NCI-H1092 (cell line): ENCODE measurements around the gene CENPP.

ENCODE experiments used
- DNase-seq: peaks from one replicate; lab custom pipeline; 2025; lab: John Stamatoyannopoulos, UW

Gene CENPP

DNA sequence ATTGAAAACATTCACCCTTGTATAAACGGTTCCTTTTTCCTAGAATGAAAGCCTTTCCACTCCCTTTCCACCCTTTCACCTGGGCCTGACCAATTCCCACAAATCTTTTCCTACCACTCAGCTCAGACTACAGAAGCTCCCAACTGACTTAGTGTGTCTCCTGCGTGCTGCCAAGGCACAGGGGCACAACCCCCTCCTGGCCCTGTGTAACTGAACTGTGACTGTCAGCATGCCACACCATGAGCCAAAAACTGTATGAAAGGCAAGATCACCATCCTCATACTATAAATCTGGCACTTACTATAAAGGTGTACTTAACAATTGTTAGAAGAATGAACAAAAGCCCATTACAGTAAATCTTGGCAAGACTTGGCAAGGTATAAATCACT, 12.1 kb upstream of the CENPP start:
- DNase-seq = no peak

DNA sequence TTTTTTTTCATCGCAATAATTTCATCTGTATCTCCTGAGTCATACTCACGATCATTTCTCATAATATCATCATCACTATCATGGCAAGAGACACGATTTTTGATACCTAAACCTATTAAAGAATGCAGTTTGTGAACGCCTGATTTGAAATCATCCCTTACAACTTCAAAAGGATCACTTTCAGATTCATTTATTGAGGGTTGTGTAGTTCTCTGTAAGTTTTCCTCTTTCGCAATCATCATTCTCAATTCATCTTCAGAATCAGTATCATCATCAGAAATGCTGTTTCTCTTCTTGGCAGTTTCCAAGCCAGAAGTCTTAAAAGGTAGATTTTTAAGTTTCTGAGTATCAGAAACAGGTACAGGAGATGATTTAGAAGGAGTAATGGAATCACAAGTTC, 10.3 kb upstream of the CENPP start:
- DNase-seq = no peak

DNA sequence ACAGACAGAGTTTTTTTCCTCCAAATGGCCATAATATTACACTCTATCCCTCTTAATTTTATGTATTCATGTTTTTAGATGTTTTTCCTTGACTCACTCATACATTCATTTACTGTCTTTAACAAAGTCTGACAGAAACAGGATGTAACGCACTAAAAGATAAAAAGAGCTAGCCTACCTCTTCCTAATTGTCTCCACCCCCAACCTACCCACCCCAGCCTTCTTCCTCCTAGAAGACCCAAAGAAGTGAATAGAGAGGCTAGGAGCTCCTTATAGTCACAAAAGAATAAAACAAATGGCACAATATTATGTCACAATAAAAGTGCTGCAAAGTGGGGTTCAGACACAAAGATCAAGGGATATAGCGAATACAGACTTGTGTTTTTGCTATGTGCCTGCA, 1.3 kb upstream of the CENPP start:
- no peak for DNase-seq

DNA sequence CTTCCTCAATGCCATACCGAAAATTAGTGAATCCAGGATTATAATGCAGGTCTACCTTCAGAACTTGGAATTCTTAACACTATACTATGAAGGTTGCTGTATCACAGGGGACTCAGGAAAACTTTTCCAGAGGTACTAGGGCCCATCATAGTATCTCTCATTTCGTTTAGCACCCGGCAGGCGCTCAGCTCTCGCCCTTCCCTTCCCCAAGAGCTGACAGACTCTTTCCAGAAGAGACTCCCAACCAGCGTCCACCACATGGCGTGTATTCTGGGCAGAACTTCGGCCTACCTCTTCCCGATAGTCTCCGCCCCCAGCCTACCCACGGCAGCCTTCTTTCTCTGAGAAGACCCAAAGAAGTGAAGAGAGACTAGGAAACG, 874 bp upstream of the CENPP start:
- DNase-seq = no peak

DNA sequence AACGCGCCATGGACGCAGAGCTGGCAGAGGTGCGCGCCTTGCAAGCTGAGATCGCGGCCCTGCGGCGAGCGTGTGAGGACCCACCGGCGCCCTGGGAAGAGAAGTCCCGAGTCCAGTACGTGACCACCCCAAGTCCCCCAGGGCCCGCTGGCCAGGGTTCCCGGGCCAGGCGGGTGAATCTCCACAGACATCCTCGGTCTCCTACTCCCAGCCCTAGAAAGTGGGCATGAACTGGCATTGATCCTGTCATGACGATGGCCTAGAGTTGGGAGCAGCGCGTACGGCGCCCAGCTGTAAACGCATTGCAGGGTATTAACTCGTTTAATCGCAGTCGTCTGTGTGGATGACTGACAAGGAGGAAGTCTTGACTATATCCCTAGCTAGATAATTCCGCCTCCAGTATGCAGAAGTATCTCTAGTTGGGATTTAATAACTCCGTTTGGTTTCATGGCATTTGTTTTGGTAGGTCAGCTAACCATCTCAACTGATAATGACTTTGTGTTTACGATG, 293 bp downstream of the CENPP start:
- DNase-seq = no peak

DNA sequence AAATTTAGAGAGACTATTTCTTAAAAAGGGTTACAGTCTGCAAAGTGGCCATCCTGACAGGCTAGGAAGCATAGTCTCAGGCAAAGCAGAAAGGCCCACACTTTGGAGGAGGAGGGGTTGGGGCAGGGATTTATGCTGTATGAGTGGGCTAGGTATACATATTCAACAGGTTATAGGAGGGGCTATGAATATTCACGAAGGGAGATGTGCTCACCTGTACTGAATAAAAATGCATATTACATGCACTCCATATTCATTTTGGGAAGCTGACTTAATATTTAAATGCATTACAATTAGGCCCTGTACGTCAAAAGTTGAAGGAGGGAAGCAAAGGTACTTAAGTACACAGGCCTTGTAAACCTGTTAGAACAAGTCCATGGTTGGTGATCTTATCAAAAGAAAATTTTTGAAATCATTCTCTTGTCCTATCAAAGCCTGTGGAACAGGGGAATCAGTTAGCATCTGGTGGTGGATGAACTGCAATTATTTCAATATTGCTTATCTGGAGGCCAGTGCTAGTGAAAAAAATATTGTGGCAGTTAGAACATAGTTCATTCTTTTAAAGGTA, 1.6 kb downstream of the CENPP start:
- no peak for DNase-seq

DNA sequence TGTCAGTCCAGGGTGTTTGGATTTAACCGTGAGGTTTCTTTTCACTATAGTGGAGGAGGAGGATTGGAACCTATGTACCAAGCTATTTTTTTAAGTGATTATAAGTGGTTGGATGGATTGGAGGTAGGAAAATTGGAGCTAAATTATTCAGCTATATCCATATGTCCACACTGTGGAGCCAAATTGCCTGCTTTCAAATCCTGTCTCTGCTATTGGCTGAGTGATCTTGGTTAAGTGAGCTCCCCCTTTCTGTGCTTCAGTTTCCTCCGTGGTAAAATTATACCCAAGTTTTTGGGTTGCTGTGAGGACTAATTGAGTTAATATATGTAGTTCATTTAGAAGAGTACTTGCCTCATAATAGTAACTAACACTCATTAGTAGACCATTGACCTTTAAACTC, 2.5 kb downstream of the CENPP start:
- DNase-seq = no peak

DNA sequence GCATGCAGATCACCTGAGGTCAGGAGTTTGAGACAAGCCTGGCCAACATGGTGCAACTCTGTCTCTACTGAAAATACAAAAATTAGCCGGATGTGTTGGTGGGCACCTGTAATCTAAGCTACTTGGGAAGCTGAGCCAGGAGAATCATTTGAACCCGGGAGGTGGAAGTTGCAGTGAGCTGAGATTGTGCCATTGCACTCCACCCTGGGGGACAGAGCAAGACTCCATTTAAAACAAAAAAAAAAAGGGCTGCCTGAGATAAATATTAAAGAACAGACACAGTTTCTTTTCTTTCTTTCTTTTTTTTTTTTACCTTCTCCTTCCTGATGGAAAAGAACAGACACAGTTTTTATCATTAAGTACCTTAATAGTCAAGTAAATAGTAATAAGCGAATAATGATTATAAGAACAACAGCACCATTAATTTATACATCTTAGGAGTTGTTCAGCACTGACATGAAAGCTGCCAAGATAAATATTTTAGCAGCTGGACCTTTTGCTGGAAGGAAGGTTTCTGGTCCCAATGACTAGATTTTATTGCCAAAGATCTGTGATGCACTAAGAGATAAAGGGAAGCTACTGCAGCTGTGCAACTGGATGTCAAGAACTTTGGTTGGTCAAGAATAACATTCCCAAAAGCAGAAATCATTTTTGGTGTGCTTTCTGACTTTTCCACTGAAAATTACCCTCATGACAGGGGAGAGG, 7.0 kb downstream of the CENPP start:
- no peak for DNase-seq

DNA sequence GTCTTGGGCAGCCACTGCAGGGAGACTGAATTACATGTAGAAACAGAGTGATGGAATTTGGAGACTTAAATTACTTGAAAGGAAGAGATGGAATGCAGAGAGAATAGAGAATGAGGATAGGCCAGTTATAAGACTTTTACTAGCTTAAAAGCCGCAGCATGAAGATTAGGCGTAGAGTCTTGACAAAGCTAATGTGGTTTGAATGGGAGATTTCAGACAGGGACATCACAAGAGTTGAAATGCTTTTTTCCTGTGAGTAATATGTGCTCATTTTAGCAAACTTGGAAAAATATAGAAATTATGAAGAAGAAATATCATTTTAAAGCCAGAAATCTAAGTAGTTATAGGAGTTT, 7.5 kb downstream of the CENPP start:
- no peak for DNase-seq

DNA sequence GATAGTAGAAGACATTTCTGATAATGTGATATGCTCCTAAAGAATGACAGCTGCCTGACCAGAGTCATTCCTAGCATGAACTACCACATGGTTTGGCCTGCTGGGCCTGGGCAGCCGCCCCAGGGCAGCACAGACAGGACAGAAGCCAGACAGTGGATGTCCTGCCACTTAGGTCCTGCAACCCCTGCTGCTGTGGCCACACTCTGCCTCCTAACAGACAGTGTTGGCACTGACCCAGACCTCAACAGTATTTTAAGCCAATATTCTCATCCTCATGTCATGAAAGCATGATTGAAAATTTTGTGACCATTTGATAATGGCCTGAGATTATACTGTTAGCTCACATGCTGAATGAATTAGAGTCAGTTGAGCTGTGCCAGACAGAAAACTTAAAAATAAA, 15.8 kb downstream of the CENPP start:
- no peak for DNase-seq

DNA sequence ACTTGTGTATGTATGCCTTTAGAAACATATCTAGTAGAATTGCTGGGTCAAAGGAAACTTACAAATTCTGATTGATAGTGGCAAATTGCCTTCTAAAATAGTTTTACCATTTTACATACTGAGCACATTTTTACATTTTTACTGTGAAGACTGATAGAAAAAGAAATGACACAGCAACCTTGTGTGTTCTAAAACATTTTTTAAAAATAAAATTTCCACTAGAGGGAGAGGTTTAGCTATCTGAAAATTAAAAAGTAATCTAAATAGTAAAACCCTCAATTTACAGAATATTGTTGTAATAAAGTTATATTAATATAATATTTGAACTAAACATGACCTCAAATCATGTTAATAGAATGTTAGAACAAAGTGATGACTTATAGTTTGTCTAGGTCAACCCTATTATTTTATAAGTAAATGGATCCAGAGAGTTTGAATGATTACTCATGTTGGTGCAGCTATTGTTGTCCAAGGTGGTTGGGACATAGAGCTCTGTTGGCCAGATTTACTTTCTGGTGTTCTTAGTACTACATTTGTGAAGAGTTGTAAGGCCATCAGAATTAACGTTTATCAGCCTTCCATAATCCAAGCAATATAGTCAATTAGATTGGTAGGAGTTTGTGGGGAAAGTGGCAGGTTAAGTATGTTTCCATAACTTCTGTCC, 17.2 kb downstream of the CENPP start:
- DNase-seq = no peak

DNA sequence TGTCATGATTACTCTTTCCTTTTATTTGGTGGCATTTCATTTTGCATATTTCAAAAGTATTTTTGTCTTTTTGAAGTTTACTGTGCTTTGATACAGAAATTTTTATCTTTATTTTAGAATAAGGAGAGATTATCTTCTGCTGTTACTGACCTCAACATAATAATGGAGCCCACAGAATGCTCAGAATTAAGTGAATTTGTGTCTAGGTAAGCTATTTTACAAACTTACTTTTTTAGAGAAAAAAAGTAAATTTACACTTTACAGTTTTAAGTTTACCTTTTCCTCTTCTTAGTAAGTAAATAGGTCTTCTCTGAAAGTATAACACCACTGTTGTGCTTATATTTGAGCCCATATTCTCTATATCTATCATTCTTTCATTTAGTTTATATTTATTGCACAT, 19.8 kb downstream of the CENPP start:
- no peak for DNase-seq

DNA sequence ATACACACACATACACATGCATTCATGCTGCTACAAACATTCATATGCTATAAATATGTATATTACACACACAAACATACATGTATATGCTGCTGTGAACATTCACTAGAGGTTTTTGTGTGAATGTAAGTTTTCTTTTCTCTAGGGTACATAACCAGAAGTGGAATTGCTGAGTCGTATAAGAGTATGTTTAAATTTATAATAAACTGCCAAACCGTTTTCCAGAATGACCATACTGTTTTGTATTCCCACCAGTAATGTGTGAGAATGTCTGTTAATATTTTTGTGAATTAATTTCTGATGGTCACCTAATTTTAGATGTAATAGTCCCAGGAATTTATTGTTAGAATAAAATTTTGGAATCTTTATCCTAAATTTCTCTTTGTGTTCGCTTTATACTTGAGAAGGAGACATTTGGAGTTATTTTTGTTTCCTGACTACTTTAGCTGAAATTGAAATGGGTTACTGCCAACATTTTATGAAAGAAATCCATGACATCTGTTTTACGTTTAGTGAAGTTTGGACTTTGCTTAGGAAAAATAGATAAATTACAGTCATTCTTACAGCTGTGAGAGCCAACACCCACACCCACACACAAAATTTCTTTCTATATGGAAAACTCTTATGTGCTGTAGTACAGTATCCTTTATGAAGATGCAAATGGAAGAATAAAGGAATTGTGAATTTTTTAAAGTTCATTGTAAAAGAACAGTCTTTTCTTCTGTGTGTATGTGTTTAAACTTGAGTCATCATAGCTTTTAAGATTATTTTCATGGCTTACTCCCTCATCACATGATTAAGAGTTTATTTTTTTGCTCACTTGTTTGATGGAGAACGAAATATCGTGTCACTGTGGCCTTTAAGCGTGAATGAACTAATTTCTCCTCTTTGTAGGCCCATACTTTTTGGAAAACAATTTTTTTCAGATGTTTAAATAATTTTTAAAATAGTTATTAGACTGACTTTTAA, 24.3 kb downstream of the CENPP start:
- no peak for DNase-seq

DNA sequence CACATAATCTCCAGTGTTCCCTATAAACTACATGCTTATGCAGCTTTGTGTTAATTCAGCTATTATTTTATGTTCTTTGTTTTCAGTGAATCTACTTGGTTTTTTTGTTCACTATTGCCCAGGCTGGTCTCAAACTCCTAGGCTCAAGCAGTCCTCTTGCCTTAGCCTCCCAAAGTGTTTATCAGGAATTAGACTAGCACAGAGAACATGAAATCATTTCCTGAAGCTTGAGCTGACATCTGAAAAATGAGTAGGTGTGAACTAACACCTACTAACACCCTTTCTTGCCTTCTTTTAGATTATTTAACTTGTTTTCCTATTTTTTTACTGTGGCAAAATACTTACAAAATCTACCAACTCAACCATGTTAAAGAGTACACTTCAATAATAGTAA, 25.0 kb downstream of the CENPP start:
- DNase-seq = no peak

DNA sequence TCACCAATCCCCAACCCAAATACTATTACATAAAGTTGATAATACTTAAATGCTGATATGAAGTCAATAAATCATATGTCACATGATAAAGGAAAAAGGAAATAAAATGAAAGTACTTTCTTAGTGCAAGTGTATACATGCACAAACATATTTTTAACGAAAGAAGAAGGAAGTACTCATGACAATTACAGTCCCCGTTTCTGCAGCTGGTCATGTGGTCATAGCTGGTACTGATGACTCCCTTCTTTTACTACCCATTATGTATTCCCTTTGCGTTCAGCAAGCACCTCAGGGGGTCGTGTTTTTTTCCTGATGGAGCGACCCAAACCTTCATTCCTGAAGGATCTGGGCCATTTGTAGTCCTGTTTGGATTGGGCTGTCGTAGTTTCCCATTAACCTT, 27.3 kb downstream of the CENPP start:
- no peak for DNase-seq

DNA sequence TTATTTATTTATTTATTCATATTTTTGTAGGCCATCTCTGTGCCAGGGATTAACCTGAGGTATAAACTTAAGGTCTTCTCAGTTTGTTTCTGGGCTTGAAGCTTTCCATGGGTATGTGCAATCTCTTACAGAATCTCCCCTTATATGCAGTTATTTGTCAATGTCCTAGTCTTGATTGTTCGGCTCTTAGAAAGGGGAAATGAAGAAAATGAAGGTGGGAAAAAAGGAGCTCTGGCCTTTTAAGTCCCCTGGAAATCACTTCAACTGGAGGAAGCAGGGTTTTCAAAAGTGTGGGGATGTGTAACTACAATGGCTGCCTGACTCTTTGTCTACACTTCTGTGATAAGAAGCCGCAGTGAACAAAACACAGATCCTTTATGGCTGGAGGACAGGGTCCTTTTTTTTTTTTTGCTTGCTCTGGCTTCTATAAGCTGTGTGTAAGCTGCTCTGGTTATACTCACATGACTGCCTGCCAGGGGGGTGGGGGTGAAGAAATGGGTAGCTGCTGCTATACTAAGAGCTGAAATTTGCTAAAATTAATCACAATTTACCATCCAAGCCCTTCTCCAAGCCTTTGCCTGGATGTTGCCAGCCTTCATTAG, 33.7 kb downstream of the CENPP start:
- no peak for DNase-seq

DNA sequence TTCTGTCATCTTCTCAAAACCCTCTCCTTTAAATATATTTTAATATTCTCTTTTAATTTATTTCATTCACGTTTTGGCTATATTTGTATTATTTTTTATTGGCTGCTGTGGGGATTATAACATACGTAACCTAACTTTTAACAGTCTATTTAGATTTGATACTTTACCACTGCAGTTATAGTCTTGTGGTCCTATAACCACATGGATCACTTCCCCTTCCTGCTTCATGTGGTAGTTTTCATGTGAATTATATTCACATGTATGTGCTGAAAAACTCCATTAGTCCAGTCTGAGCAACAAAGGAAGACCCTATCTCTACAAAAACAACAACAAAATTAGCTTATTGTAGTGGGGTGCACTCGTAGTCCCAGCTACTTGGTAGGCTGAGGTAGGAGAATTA, 34.3 kb downstream of the CENPP start:
- no peak for DNase-seq

DNA sequence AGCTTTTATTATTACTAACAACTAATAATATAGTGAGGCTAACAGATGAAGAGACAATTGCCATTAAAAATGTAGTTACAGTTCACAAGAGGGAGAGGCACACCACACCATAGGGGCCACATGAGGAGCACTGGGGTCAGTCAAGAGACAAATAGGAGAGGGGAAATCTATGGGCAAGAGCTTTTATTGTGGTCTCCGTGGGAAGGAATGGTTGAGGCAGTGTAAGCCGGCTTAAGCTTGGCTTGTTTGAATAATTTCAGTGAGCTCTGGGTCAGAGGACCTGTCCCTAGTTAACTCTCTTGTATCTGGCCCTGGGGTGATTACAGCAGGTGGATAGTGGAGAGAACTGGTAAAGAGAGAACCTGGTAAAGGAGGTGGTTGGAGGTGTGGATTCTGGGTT, 43.3 kb downstream of the CENPP start:
- DNase-seq = no peak

DNA sequence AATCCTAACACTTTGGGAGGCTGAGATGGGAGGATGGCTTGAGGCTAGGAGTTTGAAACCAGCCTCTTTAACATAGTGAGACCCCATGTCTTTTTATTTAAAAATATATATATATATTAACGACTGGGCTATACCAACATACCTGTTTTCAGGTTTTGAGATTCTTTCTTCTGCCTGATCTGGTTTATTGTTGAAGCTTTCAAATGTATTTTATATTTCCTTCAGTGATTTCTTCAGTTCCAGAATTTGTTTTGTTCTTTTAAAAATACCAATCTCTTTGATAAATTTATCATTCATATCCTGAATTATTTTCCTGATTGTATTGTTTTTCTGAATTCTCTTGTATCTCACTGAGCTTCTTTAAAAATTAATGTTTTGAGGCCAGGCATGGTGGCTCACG, 47.4 kb downstream of the CENPP start:
- no peak for DNase-seq

DNA sequence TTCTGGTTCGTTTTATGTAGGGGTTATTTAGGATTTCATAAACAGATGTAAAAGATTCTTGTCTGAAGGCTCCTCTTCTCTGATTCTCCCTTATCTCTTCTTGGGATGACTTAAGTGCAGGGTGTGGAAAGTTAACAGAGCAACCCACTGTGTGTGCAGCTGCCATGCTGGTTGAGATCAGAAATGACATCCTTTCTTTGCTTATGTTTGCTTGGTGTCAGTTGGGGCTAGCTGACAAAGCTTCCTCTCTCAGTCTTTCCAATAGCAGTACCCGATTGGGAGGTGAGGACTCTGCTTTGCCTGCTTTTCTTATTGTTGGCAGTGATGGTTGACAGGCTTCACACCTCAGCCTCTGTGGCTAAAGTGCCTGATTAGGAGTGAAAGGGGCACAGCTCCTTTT, 52.1 kb downstream of the CENPP start:
- no peak for DNase-seq

DNA sequence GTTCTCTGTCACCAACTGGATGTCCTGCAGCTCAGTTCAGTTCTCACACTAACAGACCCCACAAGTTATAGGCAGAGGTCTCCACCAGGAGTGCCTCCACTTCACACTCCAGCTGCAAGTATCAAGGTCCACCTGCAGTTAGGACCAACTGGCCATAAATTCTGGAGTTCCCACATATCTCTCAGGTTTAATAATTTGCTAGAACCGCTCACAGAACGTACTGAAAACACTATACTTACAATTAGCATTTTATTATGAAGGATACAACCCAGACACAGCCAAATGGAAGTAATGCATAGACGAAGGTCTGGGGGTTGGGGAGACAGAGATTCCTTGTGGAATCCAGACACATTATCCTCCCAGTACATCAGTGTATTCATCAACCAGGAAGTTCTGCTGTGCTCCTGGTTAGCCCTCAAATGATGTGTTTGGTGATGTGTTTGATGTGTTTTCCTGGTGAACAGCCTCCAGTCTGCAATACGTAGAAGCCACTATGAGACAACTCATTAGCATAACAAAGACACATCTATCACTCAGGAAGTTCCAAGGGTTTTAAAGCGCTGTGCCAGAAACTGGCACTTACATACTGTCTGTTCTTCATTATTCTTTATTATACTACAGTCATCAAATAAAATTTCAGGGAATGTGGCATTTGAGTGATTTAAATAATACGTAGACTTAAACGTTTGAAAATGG, 53.3 kb downstream of the CENPP start:
- no peak for DNase-seq

DNA sequence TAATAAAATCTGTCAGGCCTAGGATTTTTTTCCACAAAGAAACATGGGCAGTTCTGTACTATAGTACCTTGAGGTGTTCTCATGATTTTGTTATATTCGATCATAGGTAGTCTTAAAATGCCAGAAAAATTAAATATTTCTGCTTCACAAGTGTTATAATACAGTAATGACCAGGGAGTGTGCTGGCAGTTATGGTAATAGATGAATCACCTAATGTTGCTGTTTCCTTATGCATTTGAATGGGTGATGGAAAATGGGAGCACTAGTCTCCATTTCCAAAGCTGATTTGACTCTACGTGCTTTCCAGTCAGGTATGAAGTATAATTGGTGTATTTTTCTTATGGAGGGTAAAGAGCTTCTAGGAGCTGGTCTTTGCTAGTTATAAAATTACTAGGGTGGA, 54.9 kb downstream of the CENPP start:
- DNase-seq = no peak
